Dendritic cell treated with granulocyte-macrophage colony-stimulating factor and Interleukin-4, amounts not matched to agents 40 ng/mL and 50 ng/mL, for 4 days (primary cell): Measurements from ENCODE around the gene DUSP22.

Experiments
- H3K27ac Mint-ChIP-seq: one replicate; pipeline ENCODE4 v1.8.0; 2022; ENCODE audit warnings: mild to moderate bottlenecking, mixed read lengths
- H3K27me3 Mint-ChIP-seq: one replicate; pipeline ENCODE4 v1.8.0; 2022; ENCODE audit warnings: mild to moderate bottlenecking, mixed read lengths
- H3K36me3 Mint-ChIP-seq: one replicate; pipeline ENCODE4 v1.8.0; 2022; ENCODE audit warnings: low read depth, mixed read lengths
- H3K4me1 Mint-ChIP-seq: one replicate; pipeline ENCODE4 v1.8.0; 2022; ENCODE audit warnings: low read depth, mixed read lengths
- H3K4me3 Mint-ChIP-seq: one replicate; pipeline ENCODE4 v1.8.0; 2022; ENCODE audit warnings: mild to moderate bottlenecking, moderate library complexity, mixed read lengths
- H3K9me3 Mint-ChIP-seq: one replicate; pipeline ENCODE4 v1.8.0; 2022; ENCODE audit warnings: mixed read lengths
- intact Hi-C: fragments of 100-400 bp; cut with micrococcal nuclease; formaldehyde crosslinking; loops from one replicate; pipeline ENCODE4 v1.15.0; 2022

Gene DUSP22

DNA sequence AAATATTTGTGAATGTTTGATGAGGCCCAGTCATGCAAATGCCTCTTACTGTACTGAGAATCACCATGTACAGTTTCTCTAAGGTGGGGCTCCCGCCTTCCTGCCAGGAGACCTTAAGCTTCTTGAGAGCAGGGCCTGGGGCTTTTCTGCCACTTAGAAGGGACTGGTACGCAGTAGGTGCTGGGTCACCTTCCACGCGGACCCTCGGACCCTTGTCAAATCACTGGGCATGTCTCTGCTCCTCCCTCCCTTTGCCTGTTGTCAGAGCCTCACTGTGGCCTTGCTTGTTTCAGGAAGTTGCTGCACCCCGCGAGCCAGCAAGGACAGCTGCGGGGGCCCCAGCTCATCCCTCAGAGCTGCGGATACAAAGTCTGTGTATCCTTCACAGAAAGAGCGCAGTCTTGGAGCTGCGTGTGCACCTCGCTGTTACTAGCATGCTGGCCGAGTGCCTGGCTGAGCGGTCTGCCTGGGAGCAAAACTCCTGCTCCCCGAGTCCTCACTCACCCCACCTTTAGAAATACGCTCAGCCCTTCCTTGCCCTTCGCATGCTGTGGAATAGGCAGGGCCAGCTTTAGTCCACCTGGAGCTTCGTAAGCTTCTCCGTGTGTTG, 68.6 kb downstream of the DUSP22 start:
- peaks cover 21% of the 10 kb centered on the region for H3K36me3 Mint-ChIP-seq
- H3K27ac Mint-ChIP-seq = peak overlapping the region; percentile 43
- peaks cover 58% of the 10 kb centered on the region for H3K4me1 Mint-ChIP-seq
- peaks cover 16% of the 10 kb centered on the region for H3K27me3 Mint-ChIP-seq
- H3K4me3 Mint-ChIP-seq = no peak overlapping the region
- H3K9me3 Mint-ChIP-seq = peaks cover 22% of the 10 kb centered on the region
- intact Hi-C loops = no loop called here

DNA sequence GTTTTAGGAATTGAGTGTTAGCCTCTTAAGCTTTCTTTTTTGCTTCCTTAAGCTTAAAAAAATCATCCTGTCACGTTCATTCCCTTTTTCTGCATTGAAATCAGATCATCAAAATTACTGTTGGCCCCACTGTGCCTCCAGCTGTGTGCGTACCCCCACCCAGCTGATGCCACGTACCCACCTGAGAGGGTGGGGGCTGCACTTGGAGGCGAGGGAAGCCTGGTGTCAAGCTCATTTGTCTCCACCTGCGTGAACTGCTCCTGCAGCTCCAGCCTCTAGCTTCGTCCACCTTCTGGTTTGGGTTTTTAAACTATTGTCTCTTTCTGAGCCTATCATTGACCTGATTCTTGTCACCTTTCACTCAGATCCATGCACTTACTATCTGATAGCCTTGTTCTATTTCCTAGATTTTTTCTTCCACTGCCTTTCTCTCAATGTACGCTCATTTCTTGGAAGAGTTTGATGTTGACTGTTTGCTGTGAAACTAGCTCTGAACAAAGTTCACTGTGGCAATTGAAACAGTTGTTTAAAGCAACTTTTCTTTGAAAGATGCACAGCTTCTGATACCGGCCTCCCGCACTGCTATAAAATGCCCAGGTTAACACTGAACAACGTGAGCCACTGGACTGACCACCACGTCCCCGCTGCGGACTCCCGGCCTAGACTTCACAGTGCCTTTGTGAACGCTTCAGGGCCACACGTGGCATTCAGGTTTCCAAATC, 69.3 kb downstream of the DUSP22 start:
- Mint-ChIP-seq H3K36me3 (peaks cover 21% of the 10 kb centered on the region), H3K9me3 (peaks cover 22% of the 10 kb centered on the region), H3K4me3 (no peak overlapping the region), H3K4me1 (peaks cover 51% of the 10 kb centered on the region), H3K27ac (peak overlapping the region; percentile 8), H3K27me3 (peaks cover 19% of the 10 kb centered on the region)
- intact Hi-C loops = no loop called here

DNA sequence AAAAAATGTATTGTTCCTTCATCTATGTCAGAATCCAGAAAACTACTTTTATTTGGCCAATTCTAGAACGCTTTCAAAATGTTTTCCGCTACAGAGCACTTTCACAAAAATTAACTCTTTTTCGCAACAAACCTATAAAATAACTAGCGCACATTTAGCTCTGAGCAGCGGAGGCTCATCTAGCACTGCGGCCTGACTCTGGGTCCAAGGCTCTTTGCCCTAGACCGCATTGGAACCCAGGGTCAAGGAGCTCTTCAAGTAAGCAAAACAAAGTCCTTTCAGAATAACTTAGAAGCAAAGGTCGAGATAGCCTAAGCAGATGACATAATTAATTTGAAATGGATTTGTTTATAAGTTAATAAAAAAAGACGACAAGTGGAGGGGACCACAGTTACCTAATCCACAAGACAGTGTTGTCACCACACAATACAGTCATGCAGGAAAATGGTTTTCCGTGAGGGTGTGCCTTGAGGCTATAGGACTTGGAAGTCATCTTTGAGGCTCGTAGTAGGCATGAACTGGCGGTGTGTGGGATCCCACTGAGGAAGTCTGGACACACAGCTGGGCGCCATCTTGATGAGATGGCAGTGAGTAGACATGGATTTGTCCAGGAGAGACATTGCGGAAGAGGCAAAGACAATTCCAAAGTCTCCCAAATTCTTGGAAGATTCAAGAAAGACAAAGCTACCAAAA, 70.1 kb downstream of the DUSP22 start:
- peaks cover 24% of the 10 kb centered on the region for H3K27me3 Mint-ChIP-seq
- peaks cover 43% of the 10 kb centered on the region for H3K4me1 Mint-ChIP-seq
- peaks cover 22% of the 10 kb centered on the region for H3K9me3 Mint-ChIP-seq
- intact Hi-C loops = no loop called here
- no peak overlapping the region for H3K27ac Mint-ChIP-seq
- H3K36me3 Mint-ChIP-seq = peaks cover 15% of the 10 kb centered on the region
- no peak overlapping the region for H3K4me3 Mint-ChIP-seq

DNA sequence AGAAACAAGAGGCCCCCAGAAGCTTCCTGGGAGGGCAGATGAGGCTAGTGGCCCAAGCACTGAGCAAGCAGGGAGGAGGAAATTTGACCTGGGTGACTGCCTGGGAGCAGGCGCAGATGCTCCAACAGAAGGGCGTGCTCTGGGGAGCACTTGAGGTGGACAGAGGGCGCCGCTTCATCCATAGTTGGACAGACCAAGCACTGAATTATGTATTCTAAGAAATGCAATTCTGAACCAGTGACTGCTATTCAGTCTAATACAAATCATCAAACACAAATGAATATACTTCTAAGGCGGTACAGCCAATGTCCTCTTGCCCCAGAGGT, 70.6 kb downstream of the DUSP22 start:
- Mint-ChIP-seq H3K27me3 (peaks cover 29% of the 10 kb centered on the region), H3K27ac (no peak overlapping the region), H3K9me3 (peaks cover 22% of the 10 kb centered on the region), H3K4me3 (no peak overlapping the region), H3K4me1 (peaks cover 38% of the 10 kb centered on the region), H3K36me3 (peaks cover 15% of the 10 kb centered on the region)
- intact Hi-C loops = no loop called here

DNA sequence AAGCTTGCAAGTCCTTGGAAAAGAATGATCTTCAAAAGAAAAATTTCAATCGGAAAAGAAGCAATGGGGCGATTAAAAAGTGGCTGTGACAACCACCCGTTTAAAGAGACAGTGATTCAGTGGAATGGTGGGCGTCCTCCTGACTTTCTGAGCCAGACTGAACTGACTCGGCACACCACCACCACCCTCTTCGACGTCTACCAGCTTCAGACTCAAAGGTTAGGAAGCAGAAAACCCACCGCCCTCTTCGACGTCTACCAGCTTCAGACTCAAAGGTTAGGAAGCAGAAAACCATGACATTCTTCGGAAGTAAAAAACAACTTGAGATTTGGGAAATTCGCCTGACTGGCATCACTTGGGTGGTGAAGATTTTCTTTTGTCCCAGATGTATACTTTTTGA, 71.0 kb downstream of the DUSP22 start:
- Mint-ChIP-seq H3K9me3 (peaks cover 22% of the 10 kb centered on the region), H3K4me1 (peaks cover 34% of the 10 kb centered on the region), H3K27me3 (peaks cover 33% of the 10 kb centered on the region), H3K27ac (no peak overlapping the region), H3K4me3 (no peak overlapping the region), H3K36me3 (peaks cover 15% of the 10 kb centered on the region)
- intact Hi-C loops = no loop called here

DNA sequence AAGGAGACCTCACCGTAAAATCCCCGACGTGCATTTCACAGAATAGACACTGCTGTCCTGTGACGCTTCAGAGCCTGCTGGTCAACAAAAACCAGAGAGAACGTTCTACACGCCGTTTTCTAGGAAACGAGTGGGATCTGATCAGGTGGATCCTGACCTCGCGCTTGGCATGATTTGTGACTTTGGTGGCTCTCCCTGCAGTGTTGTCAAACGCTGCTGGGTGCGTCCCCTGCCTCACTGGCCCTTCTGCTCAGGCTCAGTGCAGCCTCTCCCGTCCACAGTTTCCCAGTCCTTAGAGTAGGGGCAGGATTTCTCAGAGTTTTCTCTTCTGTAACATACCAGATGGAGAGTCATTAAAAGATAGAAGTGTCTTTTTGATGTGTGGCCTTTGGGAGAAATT, 71.6 kb downstream of the DUSP22 start:
- no peak overlapping the region for H3K27ac Mint-ChIP-seq
- no peak overlapping the region for H3K4me3 Mint-ChIP-seq
- peaks cover 12% of the 10 kb centered on the region for H3K36me3 Mint-ChIP-seq
- peaks cover 34% of the 10 kb centered on the region for H3K27me3 Mint-ChIP-seq
- H3K4me1 Mint-ChIP-seq = peaks cover 28% of the 10 kb centered on the region
- intact Hi-C loops = no loop called here
- H3K9me3 Mint-ChIP-seq = peaks cover 22% of the 10 kb centered on the region

DNA sequence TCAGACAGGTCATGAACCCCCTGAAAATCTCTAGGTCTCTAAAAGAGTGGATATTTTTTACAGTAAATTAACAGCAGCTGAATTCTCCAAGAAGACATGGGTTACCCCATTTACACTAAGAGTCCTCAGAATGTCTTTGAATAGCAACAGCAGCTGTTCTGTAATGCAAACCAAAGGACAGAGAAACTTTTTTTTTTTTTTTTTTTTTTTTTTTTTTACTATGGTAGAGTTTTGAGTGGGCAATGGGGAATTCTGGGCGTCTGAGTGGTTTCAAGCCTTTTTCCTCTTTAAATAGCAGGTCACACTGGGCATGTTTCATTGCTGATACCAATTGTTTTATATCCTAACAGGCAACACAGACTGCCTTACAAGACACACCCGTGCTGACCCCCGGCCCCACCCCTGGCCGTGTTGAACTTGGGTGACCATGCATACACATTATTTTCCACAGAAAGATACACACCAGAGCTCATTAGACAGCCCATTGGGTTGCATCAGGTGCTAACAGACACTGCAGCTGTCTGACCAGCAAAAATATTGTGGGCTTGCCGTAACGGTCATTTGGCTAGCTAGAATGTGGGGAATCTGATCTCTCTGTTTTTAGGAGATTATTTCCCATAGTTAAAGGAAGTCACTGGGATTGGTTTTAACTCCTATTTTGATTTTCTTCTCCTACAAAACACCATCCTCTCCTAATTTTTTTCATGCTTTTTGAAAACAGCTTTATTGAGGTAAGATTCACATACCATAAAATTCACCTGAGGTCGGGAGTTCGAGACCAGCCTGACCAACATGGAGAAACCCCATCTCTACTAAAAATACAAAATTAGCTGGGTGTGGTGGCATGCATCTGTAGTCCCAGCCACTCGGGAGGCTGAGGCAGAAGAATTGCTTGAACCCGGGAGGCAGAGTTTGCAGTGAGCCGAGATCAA, 72.6 kb downstream of the DUSP22 start:
- no peak overlapping the region for H3K27ac Mint-ChIP-seq
- H3K4me1 Mint-ChIP-seq = peaks cover 19% of the 10 kb centered on the region
- peaks cover 40% of the 10 kb centered on the region for H3K27me3 Mint-ChIP-seq
- H3K36me3 Mint-ChIP-seq = peaks cover 5% of the 10 kb centered on the region
- intact Hi-C loops = no loop called here
- peaks cover 22% of the 10 kb centered on the region for H3K9me3 Mint-ChIP-seq
- H3K4me3 Mint-ChIP-seq = no peak overlapping the region

DNA sequence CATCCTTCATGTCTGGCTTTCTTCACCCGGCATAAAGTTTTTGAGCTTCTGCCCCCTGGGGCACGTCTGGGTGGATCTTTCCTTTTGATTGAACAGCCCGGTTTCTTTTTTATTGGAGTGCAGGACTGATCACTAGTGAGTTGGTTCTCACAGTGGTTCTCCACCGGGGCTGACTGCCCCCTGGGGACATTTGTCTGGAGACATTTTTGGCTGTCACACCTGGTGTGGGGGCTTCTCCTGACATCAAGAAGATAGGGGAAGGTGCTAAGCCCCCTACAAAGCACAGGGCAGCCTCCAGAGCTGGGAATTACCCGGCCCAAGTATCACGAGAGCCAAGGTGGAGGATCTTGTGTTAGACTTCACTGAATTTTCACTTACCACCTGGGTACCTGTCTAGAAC, 73.5 kb downstream of the DUSP22 start:
- Mint-ChIP-seq H3K27ac (no peak overlapping the region), H3K4me3 (no peak overlapping the region), H3K27me3 (peaks cover 47% of the 10 kb centered on the region), H3K4me1 (peaks cover 11% of the 10 kb centered on the region), H3K36me3 (peaks cover 5% of the 10 kb centered on the region), H3K9me3 (peaks cover 27% of the 10 kb centered on the region)
- intact Hi-C loops = no loop called here

DNA sequence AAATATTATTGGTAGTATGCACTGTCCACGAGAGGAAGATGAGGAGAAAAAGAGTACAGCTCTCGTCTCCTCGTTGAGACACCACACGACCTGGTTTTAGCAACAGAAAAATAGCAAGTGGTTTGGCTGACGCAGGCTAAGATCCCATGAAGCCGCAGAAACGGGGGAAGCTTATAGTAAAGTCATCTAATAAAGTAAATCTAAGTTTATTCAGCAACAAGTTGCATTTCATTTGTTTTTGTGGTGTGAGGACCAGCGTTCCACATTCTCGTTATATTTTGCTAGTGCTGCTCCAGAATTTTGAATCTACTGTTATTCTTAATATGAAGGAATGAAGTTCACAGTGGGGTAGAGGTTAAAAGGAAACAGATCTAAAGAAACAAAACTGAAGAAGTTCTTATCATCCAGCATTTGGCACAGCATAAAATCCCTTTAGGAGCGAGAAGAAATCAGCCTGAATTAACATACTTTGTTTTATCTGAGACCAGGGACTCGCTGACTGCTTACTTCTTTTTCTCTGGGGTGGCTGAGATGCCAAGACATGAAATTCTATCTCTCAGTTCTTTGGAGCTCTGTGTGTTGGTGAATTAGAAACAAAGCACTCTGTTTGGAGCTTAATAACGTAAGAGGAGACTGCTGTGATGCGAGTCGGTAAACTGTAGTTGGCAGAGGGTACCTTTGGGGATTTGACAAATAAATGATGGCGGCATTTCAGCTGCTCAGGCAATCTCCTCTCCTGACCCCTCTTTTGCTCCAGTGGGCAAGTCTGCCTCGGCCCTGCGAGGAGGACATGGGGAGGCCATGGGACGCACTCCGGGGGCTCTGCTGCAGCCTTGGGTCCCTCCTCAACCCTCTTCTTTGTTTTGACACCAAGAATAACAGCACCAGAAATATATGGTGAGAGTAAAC, 74.4 kb downstream of the DUSP22 start:
- intact Hi-C loops = no loop called here
- H3K4me3 Mint-ChIP-seq = no peak overlapping the region
- peaks cover 3% of the 10 kb centered on the region for H3K4me1 Mint-ChIP-seq
- H3K27ac Mint-ChIP-seq = no peak overlapping the region
- H3K9me3 Mint-ChIP-seq = peaks cover 31% of the 10 kb centered on the region
- peaks cover 4% of the 10 kb centered on the region for H3K36me3 Mint-ChIP-seq
- peaks cover 48% of the 10 kb centered on the region for H3K27me3 Mint-ChIP-seq

DNA sequence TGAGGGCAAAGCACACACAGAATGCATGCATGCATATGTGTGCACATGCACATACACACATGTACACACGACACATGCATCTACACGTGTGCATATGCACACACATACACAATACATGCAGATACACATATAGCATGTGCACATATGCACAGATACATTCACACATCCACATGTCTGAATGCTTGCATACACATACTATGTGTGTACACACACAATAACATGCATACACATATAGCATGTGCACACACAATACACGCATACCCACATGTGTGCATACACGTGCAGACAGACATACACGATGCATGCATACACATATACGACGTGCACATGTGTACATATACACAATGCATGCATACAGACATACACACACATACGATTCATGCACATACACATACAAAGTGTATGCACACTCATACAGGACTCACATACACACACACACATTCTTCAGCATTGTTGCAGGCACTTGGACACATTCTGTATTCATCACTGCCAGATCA, 75.1 kb downstream of the DUSP22 start:
- Mint-ChIP-seq H3K27ac (no peak overlapping the region), H3K36me3 (no peaks in the 10 kb centered on the region), H3K4me1 (peaks cover 6% of the 10 kb centered on the region), H3K4me3 (no peak overlapping the region), H3K9me3 (peaks cover 29% of the 10 kb centered on the region), H3K27me3 (peaks cover 54% of the 10 kb centered on the region)
- intact Hi-C loops = no loop called here

DNA sequence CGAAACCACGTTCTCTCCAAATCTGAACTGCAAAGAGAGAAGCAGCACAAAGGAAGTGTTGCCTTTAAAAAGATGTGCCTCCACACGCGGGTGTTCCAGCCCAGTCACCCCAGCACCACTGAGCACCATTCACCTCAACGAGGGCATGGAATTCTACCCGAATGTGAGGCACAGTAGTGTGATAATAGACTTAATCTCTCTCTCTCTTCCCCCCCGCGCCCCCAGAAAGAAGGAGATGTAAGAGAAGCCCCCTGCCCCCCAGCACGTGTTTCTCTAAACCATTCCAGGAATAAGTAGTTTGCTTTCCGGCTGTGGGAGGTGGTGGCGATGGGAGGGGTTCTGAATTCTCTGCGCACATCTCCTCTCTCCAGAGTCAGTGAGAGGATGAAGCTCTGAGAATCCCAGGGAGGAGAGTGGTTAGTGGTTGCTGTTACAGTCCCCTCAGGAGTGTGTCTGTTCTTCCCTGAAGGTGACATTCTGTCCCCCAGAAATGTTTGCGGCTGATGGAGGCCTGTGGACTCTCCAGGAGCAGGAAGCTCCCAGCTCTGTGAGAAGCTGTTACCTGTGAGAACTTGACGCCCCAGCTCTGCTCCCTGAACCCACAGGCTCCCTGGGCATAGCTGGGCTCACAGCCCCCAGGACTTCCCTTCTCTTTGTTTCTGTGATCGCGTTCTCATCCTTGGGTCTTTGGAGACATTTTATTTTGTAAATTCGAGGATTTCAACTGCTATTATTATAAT, 75.8 kb downstream of the DUSP22 start:
- Mint-ChIP-seq H3K9me3 (peaks cover 22% of the 10 kb centered on the region), H3K27ac (no peak overlapping the region), H3K27me3 (peaks cover 58% of the 10 kb centered on the region), H3K4me1 (peaks cover 13% of the 10 kb centered on the region), H3K4me3 (no peak overlapping the region), H3K36me3 (no peaks in the 10 kb centered on the region)
- intact Hi-C loops = no loop called here

DNA sequence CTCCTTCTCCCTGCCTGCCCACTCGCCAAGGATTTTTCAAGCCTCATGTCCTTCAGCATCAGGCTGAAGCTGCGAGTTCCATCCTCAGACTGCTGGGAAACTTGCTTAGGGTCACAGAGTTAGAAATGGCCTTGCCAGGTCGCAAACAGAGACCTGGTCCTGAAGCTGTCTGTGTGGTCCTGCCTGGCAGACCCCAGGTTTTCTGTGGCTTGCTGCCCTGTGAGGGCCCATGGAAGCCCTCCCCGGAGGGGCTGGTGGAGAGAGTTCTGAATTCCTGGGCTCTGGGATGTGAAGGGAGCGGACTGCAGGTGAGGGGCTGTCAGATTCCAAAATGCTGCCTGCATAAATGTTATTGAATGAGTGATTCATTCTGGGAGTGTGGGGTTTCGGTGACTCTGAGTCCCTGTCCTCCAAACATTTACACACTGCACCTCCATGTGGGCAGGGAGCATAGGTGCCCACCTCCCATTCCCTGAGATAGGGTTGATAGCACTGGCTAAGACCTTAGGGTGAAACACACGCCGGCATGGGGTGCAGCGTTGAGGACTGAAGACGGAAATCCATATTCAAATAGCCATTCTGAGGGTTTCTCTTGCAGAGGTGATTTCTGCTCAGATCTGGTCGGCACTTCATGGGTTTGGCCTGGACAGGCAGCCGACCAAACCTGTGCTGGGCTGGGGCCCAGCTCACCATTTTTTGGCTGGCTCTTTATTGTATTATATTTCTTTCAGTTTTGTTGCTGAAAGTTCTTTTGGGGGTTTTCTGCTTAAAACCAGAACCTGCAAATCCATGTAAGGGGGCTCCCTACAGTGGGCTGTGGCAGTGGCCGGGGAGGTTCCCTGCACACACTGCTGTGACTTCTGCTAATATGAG, 77.5 kb downstream of the DUSP22 start:
- peaks cover 14% of the 10 kb centered on the region for H3K4me1 Mint-ChIP-seq
- peaks cover 64% of the 10 kb centered on the region for H3K27me3 Mint-ChIP-seq
- no peak overlapping the region for H3K4me3 Mint-ChIP-seq
- intact Hi-C loops = no loop called here
- peaks cover 9% of the 10 kb centered on the region for H3K9me3 Mint-ChIP-seq
- H3K36me3 Mint-ChIP-seq = no peaks in the 10 kb centered on the region
- no peak overlapping the region for H3K27ac Mint-ChIP-seq
